Uterus (tissue), 2 donors: Measurements from ENCODE around the gene SLC18A2.

Experiments
- POLR2A ChIP-seq, 2 donors: fragments of 450-650 bp; IDR thresholded peaks; one replicate each; pipeline ENCODE4 v1.6.1; 2016; ENCODE audit warnings: antibody characterized with exemption in 2 of 2, mild to moderate bottlenecking in 1 of 2, moderate library complexity in 1 of 2
- TF ChIP-seq, protein P1 (sequence below), 4 experiments: fragments of 200-600 bp in 2 of 4; fragments of 450-650 bp in 2 of 4; sonication (generic) in 2 of 4; IDR thresholded peaks; one replicate each; pipeline ENCODE4 v1.5.1; 2016 to 2019; ENCODE audit warnings: antibody characterized with exemption in 4 of 4, mild to moderate bottlenecking in 2 of 4, moderate library complexity in 1 of 4

DNA sequence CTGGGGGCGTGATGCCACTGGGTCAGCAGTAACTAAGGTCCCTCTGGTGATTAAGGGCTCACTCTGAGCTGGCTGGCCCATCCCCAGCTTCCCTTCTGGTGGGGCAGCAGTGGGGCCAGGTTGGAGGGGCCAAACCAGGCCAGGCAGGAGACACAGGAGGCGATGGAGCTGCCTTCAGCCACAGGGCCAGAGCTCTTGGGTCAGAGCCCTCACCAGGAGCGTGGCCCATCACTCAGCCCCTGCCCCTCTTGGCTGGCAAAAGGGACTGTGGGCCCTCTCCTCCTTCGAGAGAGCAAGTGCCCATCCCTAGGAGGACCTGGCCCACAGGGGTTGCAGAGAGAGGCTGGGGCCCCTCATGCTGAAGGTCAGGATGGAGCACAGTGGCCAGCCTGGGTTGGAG, 39.1 kb upstream of the SLC18A2 start:
- TF ChIP-seq, protein P1, sequence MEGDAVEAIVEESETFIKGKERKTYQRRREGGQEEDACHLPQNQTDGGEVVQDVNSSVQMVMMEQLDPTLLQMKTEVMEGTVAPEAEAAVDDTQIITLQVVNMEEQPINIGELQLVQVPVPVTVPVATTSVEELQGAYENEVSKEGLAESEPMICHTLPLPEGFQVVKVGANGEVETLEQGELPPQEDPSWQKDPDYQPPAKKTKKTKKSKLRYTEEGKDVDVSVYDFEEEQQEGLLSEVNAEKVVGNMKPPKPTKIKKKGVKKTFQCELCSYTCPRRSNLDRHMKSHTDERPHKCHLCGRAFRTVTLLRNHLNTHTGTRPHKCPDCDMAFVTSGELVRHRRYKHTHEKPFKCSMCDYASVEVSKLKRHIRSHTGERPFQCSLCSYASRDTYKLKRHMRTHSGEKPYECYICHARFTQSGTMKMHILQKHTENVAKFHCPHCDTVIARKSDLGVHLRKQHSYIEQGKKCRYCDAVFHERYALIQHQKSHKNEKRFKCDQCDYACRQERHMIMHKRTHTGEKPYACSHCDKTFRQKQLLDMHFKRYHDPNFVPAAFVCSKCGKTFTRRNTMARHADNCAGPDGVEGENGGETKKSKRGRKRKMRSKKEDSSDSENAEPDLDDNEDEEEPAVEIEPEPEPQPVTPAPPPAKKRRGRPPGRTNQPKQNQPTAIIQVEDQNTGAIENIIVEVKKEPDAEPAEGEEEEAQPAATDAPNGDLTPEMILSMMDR (IDR thresholded peaks at IDR 0.05): no peak
- no peak for TF ChIP-seq POLR2A (IDR thresholded peaks at IDR 0.05)
